ENCODE results near the gene LCN10. TPM values are rescaled to one million over a fixed set of nuclear protein-coding genes. Genes with fewer than 3 reads are reported as not detected.
A peak's percentile ranks its signal among the peaks of the same experiment; 100 is the strongest.

The LCN10 gene
- total RNA-seq, 2 experiments from 2014 or later, result not detected

- Histone ChIP-seq H3K4me1 (ENCODE audit: insufficient read depth, low read length, poor library complexity, severe bottlenecking) (peaks cover 11% of the 10 kb centered on the region), H3K27ac (ENCODE audit: low read depth, low read length, poor library complexity, severe bottlenecking) (no peak overlapping the region), H4K20me1 (ENCODE audit: insufficient read depth, low read length) (no peaks in the 10 kb centered on the region), H3K36me3 (ENCODE audit: insufficient read depth, low read length) (no peaks in the 10 kb centered on the region), H3K4me2 (ENCODE audit: low read length) (peak overlapping the region; percentile 74), H3K79me2 (ENCODE audit: insufficient read depth, low read depth, low read length) (no peaks in the 10 kb centered on the region), H3K9me2 (ENCODE audit: insufficient read depth, low read length) (no peaks in the 10 kb centered on the region), H3K9me3 (ENCODE audit: low read length) (no peaks in the 10 kb centered on the region), H2AFZ (ENCODE audit: low read length) (no peak overlapping the region), H3K4me3 (ENCODE audit: low read depth, low read length, poor library complexity, severe bottlenecking) (peak overlapping the region; percentile 77)
- BruUV-seq (replicated peaks), result no TSS peak
- DNase-seq (ENCODE audit: low spot score), result no peak
- no peak for TF ChIP-seq CTCF (conservative IDR thresholded peaks at IDR 0.05; ENCODE audit: low read length)
- TF ChIP-seq EZH2phosphoT487 (IDR thresholded peaks at IDR 0.05; ENCODE audit: borderline replicate concordance, low read depth, low read length), result no peak
- POLR2A ChIA-PET, result interaction anchor here (0.6 kb wide), 1 partner anchor 229 kb away, joined by 3 read pairs; no protein-coding TSS in a partner anchor
- intact Hi-C loops (cut with micrococcal nuclease; ENCODE audit: unreplicated experiment), result no loop called here
- CTCF ChIA-PET (ENCODE audit: unreplicated experiment), result no interaction called here
These were observed 28.4 kb downstream of the LCN10 start for GRCh38 chr9:136714096-136714892.

GRCh38 chr9:136713550-136713949, 29.2 kb downstream of the LCN10 start:
- Histone ChIP-seq H3K4me1 (ENCODE audit: insufficient read depth, low read length, poor library complexity, severe bottlenecking) (peaks cover 9% of the 10 kb centered on the region), H3K27ac (ENCODE audit: low read depth, low read length, poor library complexity, severe bottlenecking) (no peak overlapping the region), H3K9me3 (ENCODE audit: low read length) (no peaks in the 10 kb centered on the region), H3K9me2 (ENCODE audit: insufficient read depth, low read length) (no peaks in the 10 kb centered on the region), H3K36me3 (ENCODE audit: insufficient read depth, low read length) (no peaks in the 10 kb centered on the region), H4K20me1 (ENCODE audit: insufficient read depth, low read length) (no peaks in the 10 kb centered on the region), H3K79me2 (ENCODE audit: insufficient read depth, low read depth, low read length) (no peaks in the 10 kb centered on the region), H3K4me2 (ENCODE audit: low read length) (peak overlapping the region; percentile 74), H3K4me3 (ENCODE audit: low read depth, low read length, poor library complexity, severe bottlenecking) (peak overlapping the region; percentile 77), H2AFZ (ENCODE audit: low read length) (no peak overlapping the region)
- no peak for DNase-seq (ENCODE audit: low spot score)
- BruUV-seq (replicated peaks), result no TSS peak
- TF ChIP-seq CTCF (conservative IDR thresholded peaks at IDR 0.05; ENCODE audit: low read length) (no peak), EZH2phosphoT487 (IDR thresholded peaks at IDR 0.05; ENCODE audit: borderline replicate concordance, low read depth, low read length) (no peak)
- ChIA-PET CTCF (ENCODE audit: unreplicated experiment) (no interaction called here), POLR2A (no interaction called here)
- intact Hi-C loops (cut with micrococcal nuclease; ENCODE audit: unreplicated experiment), result no loop called here
